HG02798 (cell line): ENCODE measurements around the gene ZNF560.
"Not testable (repeated sequence)": the region's sequence is repeated elsewhere in the genome, so short reads cannot be mapped to it uniquely, and the experiment has no call there.

Experiments used
- ATAC-seq: cut with Tn5 transposase; IDR thresholded peaks from one replicate; pipeline ENCODE4 v1.9.1; 2021; ENCODE audit warnings: mild to moderate bottlenecking; ENCODE audit not compliant: unreplicated experiment, poor library complexity

ZNF560 gene

GRCh38 chr19:9498183-9498902 is at the start of gene ZNF560:
ZNF560 (minus strand) TSS chr19:9498616; CDS start chr19:9475313, 23,303 bp downstream.
- ATAC-seq: no peak

- ATAC-seq: no peak
Measured at GRCh38 chr19:9547870-9548269, 49.5 kb upstream of the ZNF560 start.

- not testable (repeated sequence) for ATAC-seq
Measured at GRCh38 chr19:9541281-9541680, 42.9 kb upstream of the ZNF560 start.

GRCh38 chr19:9539921-9540320 is 41.5 kb upstream of the ZNF560 start:
- not testable (repeated sequence) for ATAC-seq

GRCh38 chr19:9539201-9539600 is 40.8 kb upstream of the ZNF560 start:
- ATAC-seq: not testable (repeated sequence)

GRCh38 chr19:9538183-9539058 is 40.0 kb upstream of the ZNF560 start, which contains the start of gene ZNF426:
ZNF426 (minus strand) TSS chr19:9538645; CDS start chr19:9536232, 2,413 bp downstream.
- ATAC-seq: peak; percentile 73

- ATAC-seq: no peak
Measured at GRCh38 chr19:9535934-9536333, 37.5 kb upstream of the ZNF560 start.

GRCh38 chr19:9531933-9532332 is 33.5 kb upstream of the ZNF560 start:
- no peak for ATAC-seq

GRCh38 chr19:9528757-9529336 is 30.4 kb upstream of the ZNF560 start:
- no peak for ATAC-seq

GRCh38 chr19:9523885-9524474 is 25.6 kb upstream of the ZNF560 start:
- no peak for ATAC-seq

- ATAC-seq: no peak
Measured at GRCh38 chr19:9507285-9507684, 8.9 kb upstream of the ZNF560 start.

- no peak for ATAC-seq
Measured at GRCh38 chr19:9500796-9501195, 2.4 kb upstream of the ZNF560 start.

- ATAC-seq: no peak
Measured at GRCh38 chr19:9494096-9494495, 4.3 kb downstream of the ZNF560 start.

GRCh38 chr19:9487016-9487415 is 11.4 kb downstream of the ZNF560 start:
- no peak for ATAC-seq

- no peak for ATAC-seq
Measured at GRCh38 chr19:9485140-9485539, 13.3 kb downstream of the ZNF560 start.

- no peak for ATAC-seq
Measured at GRCh38 chr19:9474975-9475374, 23.4 kb downstream of the ZNF560 start.

GRCh38 chr19:9467161-9467560 is 31.3 kb downstream of the ZNF560 start:
- no peak for ATAC-seq

GRCh38 chr19:9461938-9462337 is 36.5 kb downstream of the ZNF560 start:
- ATAC-seq: no peak

GRCh38 chr19:9456018-9456689 is 42.3 kb downstream of the ZNF560 start:
- ATAC-seq: no peak

GRCh38 chr19:9453953-9454352 is 44.5 kb downstream of the ZNF560 start:
- no peak for ATAC-seq
